Breast epithelium (tissue), 3 donors: ENCODE measurements around the gene MAP3K1.

ENCODE experiments used
- CTCF ChIP-seq, 3 donors: fragments of 450-650 bp; IDR thresholded peaks; one replicate each; pipeline ENCODE4 v1.5.1; 2016 to 2017; ENCODE audit warnings: antibody characterized with exemption in 3 of 3, mild to moderate bottlenecking in 3 of 3, moderate library complexity in 3 of 3
- POLR2A ChIP-seq: fragments of 450-650 bp; IDR thresholded peaks from one replicate; pipeline ENCODE4 v1.6.1; 2016; ENCODE audit warnings: antibody characterized with exemption, mild to moderate bottlenecking, moderate library complexity

GRCh38 chr5:56849671-56850070, 34.3 kb downstream of the MAP3K1 start:
- no peak for TF ChIP-seq CTCF (IDR thresholded peaks at IDR 0.05)
- TF ChIP-seq POLR2A = no peak
